Calu3 (cell line): ENCODE results near the gene COL18A1. TPM values are rescaled to one million over a fixed set of nuclear protein-coding genes. Genes with fewer than 3 reads are reported as not detected.

ENCODE experiments used
- BruUV-seq: library from RNA; stranded (reverse); fragments of 400-500 nt; replicated peaks from 2 replicates; lab custom pipeline; 2021; lab: Mats Ljungman, UMichigan
- CTCF ChIA-PET: fragments of 300-600 bp; sonication (Branson Sonifier 250); formaldehyde crosslinking; loops from one replicate; lab custom pipeline; 2022; ENCODE audit warnings: antibody characterized with exemption; lab: Charles Lee
- DNase-seq: peaks from one replicate; pipeline ENCODE4 v3.0.0; 2022
- H3K27ac Mint-ChIP-seq: one replicate; pipeline ENCODE4 v1.8.0; 2022; ENCODE audit warnings: mixed read lengths; ENCODE audit not compliant: unreplicated experiment
- H3K27me3 Mint-ChIP-seq: one replicate; pipeline ENCODE4 v1.8.0; 2022; ENCODE audit warnings: mixed read lengths; ENCODE audit not compliant: unreplicated experiment
- H3K36me3 Mint-ChIP-seq: one replicate; pipeline ENCODE4 v1.8.0; 2022; ENCODE audit warnings: mild to moderate bottlenecking, moderate library complexity, mixed read lengths; ENCODE audit not compliant: insufficient read depth, unreplicated experiment
- H3K4me1 Mint-ChIP-seq: one replicate; pipeline ENCODE4 v1.8.0; 2022; ENCODE audit warnings: mild to moderate bottlenecking, low read depth, mixed read lengths; ENCODE audit not compliant: unreplicated experiment
- H3K4me3 Mint-ChIP-seq: one replicate; pipeline ENCODE4 v1.8.0; 2022; ENCODE audit warnings: mild to moderate bottlenecking, low read depth, moderate library complexity, mixed read lengths; ENCODE audit not compliant: unreplicated experiment
- H3K9me3 Mint-ChIP-seq: one replicate; pipeline ENCODE4 v1.8.0; 2022; ENCODE audit warnings: low read depth, mixed read lengths; ENCODE audit not compliant: unreplicated experiment
- intact Hi-C: fragments of 100-400 bp; cut with micrococcal nuclease; formaldehyde crosslinking; loops from one replicate; pipeline ENCODE4 v1.10.0; 2022; ENCODE audit not compliant: unreplicated experiment
- total RNA-seq: library from RNA; stranded (reverse); gene quantifications from 2 replicates; pipeline ENCODE4 v1.2.3, GENCODE V29; 2022
- TF ChIP-seq, protein P1 (sequence below): fragments of 200-600 bp; IDR thresholded peaks from one replicate; pipeline ENCODE4 v1.8.0; 2022; ENCODE audit warnings: antibody characterized with exemption; ENCODE audit not compliant: unreplicated experiment

Gene COL18A1
- total RNA-seq, 1 experiment from 2014 or later = 82.9 TPM

DNA sequence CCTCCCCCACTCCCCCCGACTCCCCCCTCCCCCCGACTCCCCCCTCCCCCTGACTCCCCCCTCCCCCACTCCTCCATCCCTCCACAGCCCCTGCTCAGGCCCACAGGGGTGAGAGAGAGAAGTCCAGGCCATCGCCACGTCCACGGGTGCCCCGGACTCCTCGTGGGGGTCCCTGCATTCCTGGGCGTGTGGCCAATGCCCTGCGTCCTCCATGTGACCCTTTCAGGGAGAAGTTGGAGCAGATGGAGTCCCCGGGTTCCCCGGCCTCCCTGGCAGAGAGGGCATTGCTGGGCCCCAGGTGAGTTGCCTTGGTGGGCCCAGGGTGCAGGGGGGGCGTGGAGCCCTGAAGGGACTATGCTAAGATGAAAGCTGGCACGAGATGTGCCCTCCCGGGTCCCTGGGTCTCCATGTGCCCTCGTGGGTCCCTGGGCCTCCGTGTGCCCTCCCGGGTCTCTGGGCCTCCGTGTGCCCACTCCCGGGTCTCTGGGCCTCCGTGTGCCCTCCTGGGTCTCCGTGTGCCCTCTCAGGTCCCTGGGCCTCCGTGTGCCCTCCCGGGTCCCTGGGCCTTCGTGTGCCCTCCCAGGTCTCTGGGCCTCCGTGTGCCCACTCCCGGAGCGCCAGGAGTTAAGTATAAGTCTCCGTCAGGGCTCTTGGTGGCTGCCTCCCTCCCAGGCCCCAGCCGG is 85.2 kb downstream of the COL18A1 start:
- H3K36me3 Mint-ChIP-seq = peaks cover 10% of the 10 kb centered on the region
- no TSS peak for BruUV-seq
- H3K4me1 Mint-ChIP-seq = no peaks in the 10 kb centered on the region
- H3K27me3 Mint-ChIP-seq = no peaks in the 10 kb centered on the region
- DNase-seq = no peak
- intact Hi-C loops = no loop called here
- TF ChIP-seq, protein P1, sequence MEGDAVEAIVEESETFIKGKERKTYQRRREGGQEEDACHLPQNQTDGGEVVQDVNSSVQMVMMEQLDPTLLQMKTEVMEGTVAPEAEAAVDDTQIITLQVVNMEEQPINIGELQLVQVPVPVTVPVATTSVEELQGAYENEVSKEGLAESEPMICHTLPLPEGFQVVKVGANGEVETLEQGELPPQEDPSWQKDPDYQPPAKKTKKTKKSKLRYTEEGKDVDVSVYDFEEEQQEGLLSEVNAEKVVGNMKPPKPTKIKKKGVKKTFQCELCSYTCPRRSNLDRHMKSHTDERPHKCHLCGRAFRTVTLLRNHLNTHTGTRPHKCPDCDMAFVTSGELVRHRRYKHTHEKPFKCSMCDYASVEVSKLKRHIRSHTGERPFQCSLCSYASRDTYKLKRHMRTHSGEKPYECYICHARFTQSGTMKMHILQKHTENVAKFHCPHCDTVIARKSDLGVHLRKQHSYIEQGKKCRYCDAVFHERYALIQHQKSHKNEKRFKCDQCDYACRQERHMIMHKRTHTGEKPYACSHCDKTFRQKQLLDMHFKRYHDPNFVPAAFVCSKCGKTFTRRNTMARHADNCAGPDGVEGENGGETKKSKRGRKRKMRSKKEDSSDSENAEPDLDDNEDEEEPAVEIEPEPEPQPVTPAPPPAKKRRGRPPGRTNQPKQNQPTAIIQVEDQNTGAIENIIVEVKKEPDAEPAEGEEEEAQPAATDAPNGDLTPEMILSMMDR = no peak
- CTCF ChIA-PET = no interaction called here
- H3K9me3 Mint-ChIP-seq = no peaks in the 10 kb centered on the region
- no peak overlapping the region for H3K27ac Mint-ChIP-seq
- H3K4me3 Mint-ChIP-seq = no peak overlapping the region

DNA sequence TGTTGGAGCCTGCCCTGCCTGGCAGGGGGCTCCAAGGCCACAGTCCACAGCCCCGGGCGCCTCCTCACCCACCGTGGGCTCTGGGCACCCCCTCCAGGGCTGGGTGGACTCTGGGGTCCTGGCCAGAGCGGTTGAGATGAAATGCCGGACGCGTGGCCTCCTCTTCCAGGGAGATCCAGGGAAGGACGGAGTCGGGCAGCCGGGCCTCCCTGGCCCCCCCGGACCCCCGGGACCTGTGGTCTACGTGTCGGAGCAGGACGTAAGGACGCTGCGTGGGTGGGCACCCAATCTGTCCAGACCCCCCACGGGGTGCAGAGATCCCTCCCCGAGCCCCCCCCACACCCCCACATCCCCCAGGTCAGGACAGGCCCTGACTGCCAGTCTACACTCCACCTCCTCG is 86.1 kb downstream of the COL18A1 start:
- CTCF ChIA-PET = no interaction called here
- Mint-ChIP-seq H3K27ac (no peak overlapping the region), H3K4me3 (no peak overlapping the region), H3K9me3 (no peaks in the 10 kb centered on the region), H3K27me3 (no peaks in the 10 kb centered on the region), H3K36me3 (peaks cover 10% of the 10 kb centered on the region), H3K4me1 (no peaks in the 10 kb centered on the region)
- TF ChIP-seq, protein P1 = no peak
- no TSS peak for BruUV-seq
- no peak for DNase-seq
- intact Hi-C loops = no loop called here

DNA sequence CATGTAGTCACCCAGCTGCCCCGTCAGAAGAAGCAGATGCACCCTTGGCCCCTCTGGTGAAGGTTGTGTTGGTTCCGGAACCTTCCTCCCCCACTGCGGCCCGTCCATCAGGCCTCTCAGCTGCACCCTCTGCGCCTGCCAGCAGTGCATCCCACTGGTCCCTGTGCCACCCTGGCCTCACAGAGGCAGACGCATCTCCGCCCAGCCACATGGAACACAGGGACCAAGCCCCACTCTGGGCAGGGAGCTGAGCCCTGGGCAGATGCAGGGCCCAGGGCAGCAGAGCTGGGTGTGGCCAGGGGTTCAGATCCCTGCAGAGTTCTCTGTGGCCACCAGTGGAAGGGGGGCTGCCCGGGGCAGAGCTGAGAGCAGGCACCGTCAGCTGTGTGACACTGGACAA is 86.7 kb downstream of the COL18A1 start:
- intact Hi-C loops = no loop called here
- no peaks in the 10 kb centered on the region for H3K9me3 Mint-ChIP-seq
- no peak overlapping the region for H3K27ac Mint-ChIP-seq

DNA sequence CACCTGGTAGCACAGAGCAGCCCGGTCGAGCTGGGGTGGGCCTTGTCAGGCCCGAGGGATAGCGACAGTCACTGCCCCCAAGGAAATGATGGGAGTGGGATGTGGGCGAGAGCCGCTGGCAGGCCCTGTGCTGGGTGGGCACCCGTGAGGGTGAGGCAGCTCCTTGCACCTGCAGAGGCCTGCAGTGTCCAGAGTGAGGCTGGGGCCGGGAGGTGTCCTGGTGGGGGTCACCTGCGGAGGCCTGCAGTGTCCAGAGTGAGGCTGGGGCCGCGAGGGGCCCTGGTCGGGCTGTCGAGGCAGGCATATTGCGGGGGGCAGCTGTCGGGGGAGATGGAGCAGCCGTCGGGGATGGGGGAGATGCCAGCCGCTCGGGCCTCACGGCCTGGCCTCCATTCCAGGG is 87.8 kb downstream of the COL18A1 start:
- no peaks in the 10 kb centered on the region for H3K4me1 Mint-ChIP-seq
- CTCF ChIA-PET = no interaction called here
- intact Hi-C loops = no loop called here
- no TSS peak for BruUV-seq
- no peak overlapping the region for H3K4me3 Mint-ChIP-seq
- no peak for DNase-seq
- H3K27me3 Mint-ChIP-seq = no peaks in the 10 kb centered on the region
- H3K27ac Mint-ChIP-seq = no peak overlapping the region
- TF ChIP-seq, protein P1 = no peak
- peaks cover 19% of the 10 kb centered on the region for H3K36me3 Mint-ChIP-seq
- no peaks in the 10 kb centered on the region for H3K9me3 Mint-ChIP-seq

More for the DNA sequence above, 86.7 kb downstream of the COL18A1 start:
- TF ChIP-seq, protein P1 = no peak
- no TSS peak for BruUV-seq
- DNase-seq = no peak
- peaks cover 11% of the 10 kb centered on the region for H3K36me3 Mint-ChIP-seq
- CTCF ChIA-PET = no interaction called here
- H3K4me3 Mint-ChIP-seq = no peak overlapping the region
- no peaks in the 10 kb centered on the region for H3K27me3 Mint-ChIP-seq
- no peaks in the 10 kb centered on the region for H3K4me1 Mint-ChIP-seq
